Amygdala (tissue), 56 donors: ENCODE data around the gene INPP4B.
"Not testable (repeated sequence)": the region's sequence is repeated elsewhere in the genome, so short reads cannot be mapped to it uniquely, and the experiment has no call there.

Experiments
- DNase-seq, 56 donors: peaks; one replicate each; lab custom pipeline; 2025; lab: John Stamatoyannopoulos, UW

The INPP4B gene

DNA sequence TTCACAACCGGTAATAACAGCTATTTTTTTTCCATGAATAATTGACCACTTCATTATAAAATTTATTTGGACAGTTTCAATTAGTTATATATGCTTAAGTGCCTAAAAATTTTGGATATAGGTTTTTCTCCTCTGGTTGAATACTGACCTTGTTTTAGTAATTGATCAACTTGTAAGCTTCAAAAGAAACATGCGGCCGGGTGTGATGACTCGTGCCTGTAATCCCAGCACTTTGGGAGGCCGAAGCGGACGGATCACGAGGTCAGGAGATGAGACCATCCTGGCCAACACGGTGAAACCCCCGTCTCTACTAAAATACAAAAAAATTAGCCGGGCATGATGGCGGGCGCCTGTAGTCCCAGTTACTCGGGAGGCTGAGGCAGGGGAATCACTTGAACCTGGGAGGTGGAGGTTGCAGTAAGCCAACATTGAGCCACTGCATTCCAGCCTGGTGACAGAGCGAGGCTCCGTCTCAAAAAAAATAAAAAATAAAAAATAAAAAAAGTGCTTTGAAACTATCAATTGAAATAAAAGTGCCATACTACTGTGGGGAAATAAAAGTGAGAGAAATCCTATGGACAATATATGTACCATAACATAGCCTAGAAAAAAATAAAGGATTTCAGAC is 448.6 kb downstream of the INPP4B start:
- DNase-seq = not testable (repeated sequence)

DNA sequence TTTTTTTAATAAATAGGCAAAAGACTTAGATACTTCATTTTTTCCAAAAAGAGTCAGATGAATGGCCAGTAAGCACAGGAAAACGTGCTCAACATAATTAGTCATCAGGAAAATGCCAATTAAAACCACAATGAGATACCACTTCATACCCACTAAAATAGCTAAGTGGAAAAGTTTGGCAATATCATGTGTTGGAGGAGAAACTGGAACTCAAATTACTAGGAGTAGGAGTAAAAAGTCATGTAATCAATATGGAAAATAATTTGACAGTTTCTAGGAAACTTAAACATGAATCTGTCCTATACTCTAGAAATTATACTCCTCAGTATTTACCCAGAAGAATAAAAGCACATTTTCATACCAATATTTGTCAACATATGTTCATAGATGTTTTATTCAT is 449.8 kb downstream of the INPP4B start:
- no peak for DNase-seq

DNA sequence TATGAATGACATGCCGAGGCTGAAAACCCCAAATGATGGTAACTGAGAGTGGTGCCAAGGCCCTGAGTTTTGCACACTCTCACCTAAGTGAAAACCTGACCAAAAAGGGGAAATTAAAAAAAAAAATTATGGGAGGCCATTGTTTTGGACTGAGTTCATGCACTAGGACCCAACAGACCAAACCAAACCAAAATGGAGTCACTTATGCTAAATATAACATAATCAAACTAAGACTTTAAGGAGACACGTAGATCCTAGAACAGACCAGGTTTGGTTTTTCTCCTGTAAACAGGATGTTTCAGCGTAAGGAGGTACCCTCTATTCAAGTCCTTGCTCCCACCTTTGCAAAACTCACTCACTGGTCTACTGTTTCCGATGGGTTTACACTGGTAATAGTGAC is 453.0 kb downstream of the INPP4B start:
- DNase-seq = no peak

DNA sequence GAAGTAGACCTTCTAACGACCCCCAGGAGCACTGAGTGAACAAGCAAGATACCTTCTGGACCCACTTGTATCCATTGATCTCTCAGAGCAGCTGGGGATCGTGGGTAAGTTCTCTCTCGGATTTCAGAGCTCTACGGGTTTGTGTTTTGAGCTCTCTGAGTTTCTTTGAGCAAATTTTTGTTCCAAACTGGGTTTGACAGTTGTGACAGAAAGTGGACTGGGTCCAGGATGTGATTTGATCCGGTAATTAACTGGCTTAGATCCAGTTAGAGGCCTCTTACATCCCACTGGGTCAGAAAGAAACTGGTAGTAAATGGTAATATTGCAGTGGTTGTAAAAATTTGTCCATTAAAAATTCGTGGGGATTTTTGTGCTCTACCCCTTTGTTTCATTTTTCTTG is 459.2 kb downstream of the INPP4B start:
- no peak for DNase-seq

DNA sequence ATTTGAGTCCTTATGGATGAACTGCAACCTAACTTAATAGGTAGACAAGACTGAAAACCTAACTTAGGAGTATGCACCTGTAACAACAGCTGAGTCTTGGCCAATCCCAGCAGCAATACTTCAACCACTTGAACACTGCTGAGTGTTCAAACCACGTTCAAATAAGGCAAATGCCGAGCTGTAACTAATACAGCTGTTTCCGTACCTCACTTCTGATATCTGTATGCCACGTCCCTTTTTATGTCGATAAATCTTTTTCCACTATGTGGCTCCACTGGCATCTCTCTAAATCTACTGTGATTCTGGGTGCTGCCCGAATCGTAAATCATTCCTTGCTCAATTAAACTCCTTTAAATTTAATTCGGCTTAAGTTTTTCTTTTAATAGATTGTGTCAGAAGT is 459.7 kb downstream of the INPP4B start:
- DNase-seq = no peak

DNA sequence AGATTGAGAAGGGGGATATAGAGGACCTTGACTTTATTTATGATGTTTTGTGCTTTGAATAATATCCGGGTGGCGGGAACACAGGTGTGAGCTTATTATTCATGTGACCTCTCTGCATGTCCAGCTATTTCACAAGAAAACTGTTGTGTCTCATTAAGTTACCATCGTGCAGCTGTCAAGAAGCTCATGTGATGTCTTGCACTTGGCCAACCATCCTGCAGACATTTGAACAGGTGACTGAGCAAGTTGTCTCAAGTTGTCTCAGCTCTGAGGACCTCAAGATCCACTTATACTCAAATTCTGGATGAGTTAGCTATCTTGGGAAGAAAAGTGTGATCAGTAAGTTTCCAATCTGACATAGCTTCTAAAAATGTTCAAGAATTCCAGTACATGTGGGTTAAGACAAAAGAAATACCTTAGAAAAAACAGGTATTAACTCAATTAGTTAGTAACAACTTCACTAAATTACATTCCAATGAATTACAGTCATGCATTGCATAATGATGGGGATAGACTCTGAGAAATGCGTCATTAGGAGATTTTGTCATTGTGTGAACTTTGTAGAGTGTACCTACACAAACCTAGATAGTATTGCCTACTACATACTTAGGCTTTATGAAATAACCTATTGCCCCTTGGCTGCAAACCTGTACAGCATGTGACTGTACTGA is 462.2 kb downstream of the INPP4B start:
- no peak for DNase-seq

DNA sequence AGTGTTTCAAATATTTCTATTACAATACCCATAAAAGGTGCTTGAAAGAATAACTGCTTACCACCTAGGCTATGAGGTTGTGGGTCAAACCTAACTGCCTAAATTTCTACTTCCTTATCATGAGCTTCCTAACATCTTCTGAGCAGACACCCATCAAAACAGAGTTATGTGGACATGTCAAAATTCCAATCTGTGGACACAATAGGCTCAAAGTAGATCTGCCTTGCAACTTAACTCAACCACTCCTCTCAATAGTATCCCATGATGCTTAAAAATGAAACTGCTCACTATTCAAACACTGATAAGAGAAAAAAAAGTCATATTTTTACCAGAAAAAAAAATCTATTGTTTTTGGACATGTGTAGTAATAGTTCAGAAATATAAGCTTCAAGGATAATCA is 462.7 kb downstream of the INPP4B start:
- DNase-seq = no peak

DNA sequence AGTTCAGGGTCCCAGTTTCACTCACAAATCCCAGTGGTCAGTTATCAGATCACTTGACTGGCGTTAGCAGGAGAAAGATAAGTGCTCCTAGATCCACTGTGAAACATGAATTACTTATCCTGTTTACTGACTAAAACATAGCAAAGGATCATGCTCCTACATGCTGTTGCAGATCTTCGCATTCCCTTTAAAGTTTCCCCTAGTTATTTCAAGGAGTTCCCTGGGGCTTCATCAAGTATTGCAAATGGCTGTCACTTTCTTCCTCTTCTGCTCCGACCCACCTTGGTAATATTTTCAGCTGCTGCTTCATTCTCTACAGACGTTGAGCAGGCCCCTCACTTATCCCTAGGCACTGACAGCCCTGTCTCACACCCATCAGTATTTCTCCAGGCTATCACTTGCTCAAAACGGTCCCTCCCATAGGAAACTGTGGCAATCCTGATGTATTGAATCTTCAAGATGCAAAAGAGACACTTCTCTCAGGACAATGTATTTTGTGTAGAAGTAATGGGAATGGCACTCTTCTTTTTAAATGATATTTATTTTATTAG is 466.0 kb downstream of the INPP4B start:
- no peak for DNase-seq

DNA sequence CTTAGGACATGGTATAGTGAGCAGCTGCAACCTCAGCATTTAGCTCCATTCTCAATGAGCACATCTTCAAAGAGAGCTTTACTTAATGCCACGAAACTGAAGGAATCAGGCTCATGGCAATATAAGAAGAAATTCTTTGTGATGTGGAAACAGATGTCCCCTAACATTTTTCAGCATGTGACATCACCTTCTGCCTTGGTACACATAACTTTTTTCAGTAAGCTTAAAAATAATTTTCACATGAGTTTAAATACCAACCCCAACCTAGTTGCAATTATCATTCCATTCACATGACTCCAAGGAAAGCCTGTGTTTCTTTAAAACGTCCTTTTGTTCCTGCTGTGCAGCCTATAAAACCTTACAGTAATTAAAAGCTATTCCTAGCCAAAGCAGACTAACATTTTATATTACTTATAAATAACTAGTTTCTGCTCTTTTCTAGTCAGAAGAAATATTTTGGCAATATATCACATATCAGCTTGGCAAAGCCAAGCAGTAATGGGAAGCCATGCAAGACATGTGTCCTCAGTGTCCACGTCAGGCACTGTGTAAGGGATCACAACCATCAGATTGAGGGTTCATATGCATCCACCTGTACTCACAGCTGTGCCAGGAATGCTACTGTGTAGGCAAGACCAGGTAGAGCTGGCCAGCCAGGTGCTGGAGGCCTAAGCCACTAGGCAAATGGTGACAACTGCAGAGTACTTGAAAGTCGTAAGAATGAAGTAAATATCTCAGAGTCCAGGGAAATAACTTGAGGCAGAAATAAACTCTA is 466.6 kb downstream of the INPP4B start:
- no peak for DNase-seq

DNA sequence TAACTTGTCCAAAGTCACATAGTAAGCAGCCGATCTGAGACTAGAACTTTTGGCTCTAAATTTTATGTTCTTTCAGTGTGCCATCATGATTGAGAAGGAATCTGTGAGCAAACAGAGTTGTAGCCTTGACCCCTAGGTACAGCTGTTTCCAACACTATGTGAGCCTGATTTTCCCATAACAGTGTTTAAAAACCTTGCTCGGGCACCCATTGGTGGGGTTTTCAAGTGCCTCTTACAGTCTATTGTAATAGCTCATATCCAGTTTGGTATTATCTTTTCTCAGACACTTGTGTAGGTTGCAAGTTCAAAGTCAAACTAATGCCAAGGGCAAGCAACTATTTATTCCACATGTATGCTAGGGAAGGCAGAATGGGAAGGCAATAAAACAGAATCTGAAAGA is 467.9 kb downstream of the INPP4B start:
- DNase-seq = no peak

DNA sequence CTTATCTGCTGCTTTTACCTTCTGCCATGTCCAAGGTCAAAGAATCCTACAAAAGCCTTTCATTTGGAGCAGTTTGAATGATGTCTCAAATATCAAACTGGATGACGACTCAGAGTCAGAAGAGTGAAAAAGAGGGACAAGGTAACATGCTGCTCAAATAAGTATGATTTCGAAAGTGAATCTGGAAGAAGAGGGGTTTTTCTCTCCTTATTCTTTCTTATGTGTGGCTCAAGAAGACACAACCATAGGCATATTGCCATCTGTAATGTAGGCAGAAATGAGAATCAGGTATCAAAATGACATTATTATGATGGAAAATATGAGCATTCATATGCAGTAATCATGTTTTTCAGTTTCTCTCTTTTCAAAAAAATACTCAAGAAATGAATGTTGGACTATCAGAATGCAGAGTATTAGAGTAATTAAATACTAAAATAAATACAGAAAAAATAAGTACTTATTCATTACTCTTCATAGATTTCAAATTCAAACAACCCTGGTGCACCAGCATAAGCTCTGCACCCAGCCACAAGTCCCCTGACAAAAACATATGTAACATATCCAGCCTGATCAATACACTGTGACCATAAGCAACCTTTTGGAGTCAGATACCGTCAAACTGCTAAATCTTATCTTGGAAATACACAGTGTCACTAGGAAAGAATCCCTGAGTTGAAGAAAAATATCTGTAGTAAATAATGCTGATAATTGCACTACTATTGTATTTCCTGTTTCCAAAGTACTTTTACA is 468.6 kb downstream of the INPP4B start:
- no peak for DNase-seq

DNA sequence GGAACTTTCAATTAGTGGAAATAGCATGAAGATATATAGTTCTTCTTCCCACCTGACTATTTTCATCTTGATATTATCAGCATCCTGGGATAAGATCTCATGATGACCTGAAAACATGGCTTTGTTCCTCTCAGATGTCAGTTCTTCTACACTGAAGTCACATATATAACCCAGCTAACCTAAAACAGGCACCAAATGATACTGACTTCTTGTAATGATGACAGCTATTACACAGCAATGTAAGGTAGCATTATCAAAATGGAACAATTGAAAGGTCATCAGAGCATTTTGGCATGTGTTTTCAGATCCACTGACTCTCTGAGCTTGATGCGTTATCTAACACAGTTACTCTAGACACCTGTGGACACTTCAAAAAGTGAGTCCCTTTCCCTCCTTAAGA is 469.9 kb downstream of the INPP4B start:
- DNase-seq = no peak

DNA sequence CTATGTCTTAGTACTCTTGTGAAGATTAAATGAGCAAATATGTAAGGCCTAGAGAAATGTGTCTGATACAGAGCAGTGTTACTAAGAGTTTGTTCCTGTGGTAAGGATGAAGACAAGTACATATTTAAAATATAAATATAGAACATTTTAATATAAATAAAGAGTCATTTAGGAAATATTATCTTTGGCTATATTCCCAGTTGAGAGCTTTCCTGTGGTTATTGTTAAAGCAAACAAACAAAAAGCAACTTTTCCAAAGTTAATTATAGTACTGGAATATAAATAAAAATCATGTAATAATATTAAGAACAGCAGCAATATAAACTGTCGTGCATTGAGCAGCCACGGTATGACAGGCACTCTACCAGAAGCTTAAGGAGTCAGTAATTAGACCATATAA is 472.5 kb downstream of the INPP4B start:
- no peak for DNase-seq

DNA sequence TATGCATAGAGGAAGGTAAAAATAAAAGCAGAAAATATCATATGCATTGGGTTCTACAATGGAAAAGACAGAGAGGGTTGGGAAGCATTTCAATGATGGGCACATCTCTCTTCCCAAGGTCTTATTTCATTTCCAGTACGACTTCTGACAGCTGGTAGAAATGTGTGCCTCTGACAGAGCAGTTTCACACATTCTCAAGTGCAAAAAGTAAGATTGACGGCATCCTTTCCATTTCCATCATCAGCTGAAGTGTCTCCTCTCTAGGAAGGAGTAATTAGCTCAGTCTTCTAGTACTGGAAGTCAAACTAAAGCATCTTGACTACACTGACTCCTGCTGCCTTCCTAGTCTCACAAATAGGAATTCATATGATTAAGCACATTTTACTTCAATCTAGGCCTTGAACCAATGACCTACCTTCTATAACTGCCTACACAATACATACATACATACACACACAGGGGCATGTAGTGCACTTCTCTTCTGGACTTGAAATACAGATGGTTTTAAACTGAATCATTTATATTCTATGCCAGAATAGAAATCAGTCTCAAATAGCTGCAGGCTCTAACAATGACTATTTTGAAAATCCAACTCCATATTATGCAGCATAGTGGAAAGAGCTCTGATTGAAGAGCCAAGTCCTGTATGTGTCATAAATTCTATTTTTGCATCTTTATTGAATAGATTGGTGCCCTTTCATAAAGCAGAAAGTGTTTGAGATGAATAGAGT is 473.4 kb downstream of the INPP4B start:
- no peak for DNase-seq

DNA sequence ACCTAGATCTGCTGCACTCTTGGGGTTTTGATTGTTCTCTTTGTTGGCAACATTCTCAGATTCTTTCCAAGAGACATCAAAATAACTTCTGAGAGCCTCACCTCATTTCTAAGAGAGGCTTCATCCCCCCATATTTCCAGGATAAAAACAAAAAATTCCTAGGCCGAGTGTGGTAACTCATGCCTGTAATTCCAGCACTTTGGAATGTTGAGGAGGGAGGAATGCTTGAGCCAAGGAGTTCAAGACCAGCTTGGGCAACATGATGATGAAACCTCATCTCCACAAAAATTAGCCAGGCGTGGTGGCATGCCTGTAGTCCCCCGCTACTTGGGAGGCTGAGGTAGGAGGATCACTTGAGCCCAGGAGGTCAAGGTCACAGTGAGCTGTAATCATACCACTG is 477.0 kb downstream of the INPP4B start:
- DNase-seq = no peak

DNA sequence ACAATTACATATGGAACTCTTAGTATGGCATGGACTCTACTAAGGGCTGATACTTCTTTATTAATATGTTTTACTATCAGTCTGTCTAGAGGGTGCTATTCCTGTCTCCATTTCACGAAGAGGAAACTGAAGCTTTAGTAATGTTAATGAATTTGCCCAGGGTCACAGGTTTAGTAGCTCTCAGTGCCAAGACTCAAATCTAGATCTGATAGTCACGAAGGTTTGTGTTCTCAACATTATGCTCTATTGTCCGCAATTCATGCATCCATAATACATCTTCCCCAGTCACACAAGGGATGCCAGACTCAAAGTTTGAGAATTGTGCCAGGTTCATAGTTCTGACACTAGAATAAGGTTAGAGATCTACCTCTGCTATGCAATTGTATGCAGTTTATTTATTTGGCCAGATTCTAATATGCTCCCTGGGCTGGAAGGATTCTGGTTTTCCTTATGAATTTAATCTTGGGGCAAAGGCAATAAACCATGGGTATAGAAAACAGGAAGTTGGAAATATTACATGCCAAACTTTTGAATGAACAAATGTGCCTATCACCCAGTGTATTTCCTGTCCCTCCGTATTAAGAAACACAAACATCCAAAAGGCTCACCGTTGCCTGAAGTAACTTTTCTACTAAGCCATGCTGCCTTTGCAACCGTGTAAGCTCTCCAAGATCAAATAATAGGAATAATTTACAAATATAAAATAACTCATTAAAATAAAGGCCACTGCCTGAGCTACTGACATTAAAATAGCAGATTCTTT is 478.5 kb downstream of the INPP4B start:
- DNase-seq = no peak

DNA sequence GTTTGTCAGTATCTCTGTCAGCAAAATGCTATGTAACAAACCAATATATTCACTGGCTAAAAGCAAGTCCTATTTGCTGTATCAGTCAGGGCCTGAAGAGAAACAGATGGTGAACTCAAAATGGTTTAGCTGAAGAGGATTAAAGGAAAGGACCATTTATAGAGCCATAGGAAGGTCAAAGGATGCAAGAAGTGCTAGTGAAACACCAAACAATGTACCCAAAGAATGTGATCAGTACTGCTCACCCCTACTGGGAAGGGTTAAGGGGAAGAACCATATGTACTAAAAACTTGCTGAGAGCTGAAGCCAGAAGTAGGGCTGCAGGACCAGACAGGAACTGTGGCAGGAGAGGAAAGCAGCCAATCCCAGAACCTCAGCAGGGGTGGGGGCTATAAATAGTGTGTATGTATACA is 479.3 kb downstream of the INPP4B start:
- DNase-seq = no peak

DNA sequence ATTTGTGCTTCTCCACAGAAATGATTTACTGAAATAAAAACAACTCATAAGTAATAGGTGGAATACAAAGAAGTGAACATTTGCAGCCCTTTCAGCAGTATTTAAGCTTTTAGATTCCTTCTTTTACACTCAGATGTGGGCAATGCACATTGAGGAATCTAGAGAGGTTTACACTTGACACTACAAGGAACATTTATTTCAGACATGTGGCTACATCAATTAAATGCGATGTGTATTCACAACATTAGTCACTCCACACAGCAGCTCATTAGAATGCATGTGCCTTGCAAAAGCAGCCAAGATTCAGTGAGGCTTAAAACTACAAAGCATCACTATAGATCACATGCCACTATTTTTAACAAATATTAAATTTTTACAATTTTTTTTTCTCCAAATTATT is 480.7 kb downstream of the INPP4B start:
- peak in 1 of 56 donors; percentile 1 for DNase-seq

DNA sequence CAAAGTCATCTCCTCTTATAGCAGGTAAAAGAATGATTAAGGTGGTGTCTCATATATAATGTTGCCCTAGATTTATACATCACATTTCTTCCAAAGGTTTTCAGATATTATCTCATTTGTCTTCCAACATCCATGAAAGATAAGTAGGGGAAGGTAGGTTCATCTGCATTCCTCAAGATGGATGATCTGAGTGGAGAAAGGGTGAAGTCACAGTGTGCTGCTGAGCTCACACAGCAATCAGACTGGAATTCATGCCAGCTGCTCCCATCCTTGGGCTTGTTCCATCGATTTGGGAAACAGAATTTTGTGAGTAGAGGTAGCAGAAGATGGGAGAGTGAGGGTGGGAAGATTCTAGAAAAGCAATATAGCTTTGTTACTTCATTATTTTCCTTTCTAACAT is 482.4 kb downstream of the INPP4B start:
- DNase-seq = no peak
